Measurements from ENCODE around the gene MS4A10.
A peak's percentile ranks its signal among the peaks of the same experiment; 100 is the strongest.

Gene MS4A10

DNA sequence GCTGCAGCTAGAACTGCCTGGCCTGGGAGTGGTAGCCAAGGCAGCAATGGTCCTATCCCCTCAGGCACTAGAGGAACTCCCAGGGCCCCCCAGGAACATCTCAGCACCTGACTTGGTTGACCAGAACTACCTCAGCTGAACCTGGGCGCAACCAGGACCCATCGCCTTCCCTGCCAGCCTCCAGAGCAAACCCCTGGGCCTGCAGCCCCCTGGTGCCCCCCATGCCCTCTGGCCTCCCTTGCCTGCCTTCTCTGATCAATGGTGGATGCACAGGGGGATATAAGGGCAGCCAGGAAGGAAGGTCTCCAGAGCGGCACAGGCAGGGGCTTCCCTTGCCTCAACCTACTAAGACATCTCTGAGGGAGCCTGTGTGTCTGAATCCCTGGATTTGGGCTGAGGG is 13.5 kb downstream of the MS4A10 start:
- peak overlapping the region; percentile 56 for H3K4me2 ChIP-seq
- no peak for TF ChIP-seq Cebpa-rat (IDR thresholded peaks at IDR 0.05)
- H3K27me3 ChIP-seq = no peaks in the 10 kb centered on the region
- no peak overlapping the region for H3K4me3 ChIP-seq
- peaks cover 26% of the 10 kb centered on the region for H3K4me1 ChIP-seq
- no peaks in the 10 kb centered on the region for H4K20me1 ChIP-seq
- no peaks in the 10 kb centered on the region for H3K9me3 ChIP-seq
- no peak overlapping the region; the same call in 1 of the 2 replicates for H3K9ac ChIP-seq
- no peak overlapping the region for H3K27ac ChIP-seq
- H3K36me3 ChIP-seq = no peaks in the 10 kb centered on the region

DNA sequence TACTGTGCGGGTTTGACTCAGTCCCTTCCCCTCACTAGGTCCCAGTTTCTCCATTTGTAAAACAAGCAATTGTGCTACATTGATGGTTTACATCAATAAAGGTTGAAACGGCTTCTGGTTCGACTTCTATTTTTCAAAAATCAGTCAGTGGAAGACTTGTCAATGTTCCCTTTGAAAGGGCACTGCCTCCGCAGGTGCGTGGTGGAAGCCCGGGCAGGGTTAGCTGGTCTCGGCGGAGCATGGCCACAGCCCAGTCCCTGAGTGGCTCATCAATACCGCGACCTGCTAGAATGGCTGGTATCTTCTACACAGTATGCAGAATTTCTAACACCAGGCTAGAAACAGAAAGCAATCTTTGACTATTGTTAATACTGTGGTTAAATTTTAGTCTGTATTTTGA is 16.1 kb downstream of the MS4A10 start:
- TF ChIP-seq Cebpa-rat (IDR thresholded peaks at IDR 0.05) = no peak
- H3K27me3 ChIP-seq = no peaks in the 10 kb centered on the region
- no peak overlapping the region for H3K4me3 ChIP-seq
- H3K4me2 ChIP-seq = no peak overlapping the region
- H3K4me1 ChIP-seq = peaks cover 32% of the 10 kb centered on the region
- no peak overlapping the region for H3K9ac ChIP-seq
- H4K20me1 ChIP-seq = no peaks in the 10 kb centered on the region
- no peaks in the 10 kb centered on the region for H3K36me3 ChIP-seq
- no peak overlapping the region for H3K27ac ChIP-seq
- H3K9me3 ChIP-seq = no peaks in the 10 kb centered on the region

DNA sequence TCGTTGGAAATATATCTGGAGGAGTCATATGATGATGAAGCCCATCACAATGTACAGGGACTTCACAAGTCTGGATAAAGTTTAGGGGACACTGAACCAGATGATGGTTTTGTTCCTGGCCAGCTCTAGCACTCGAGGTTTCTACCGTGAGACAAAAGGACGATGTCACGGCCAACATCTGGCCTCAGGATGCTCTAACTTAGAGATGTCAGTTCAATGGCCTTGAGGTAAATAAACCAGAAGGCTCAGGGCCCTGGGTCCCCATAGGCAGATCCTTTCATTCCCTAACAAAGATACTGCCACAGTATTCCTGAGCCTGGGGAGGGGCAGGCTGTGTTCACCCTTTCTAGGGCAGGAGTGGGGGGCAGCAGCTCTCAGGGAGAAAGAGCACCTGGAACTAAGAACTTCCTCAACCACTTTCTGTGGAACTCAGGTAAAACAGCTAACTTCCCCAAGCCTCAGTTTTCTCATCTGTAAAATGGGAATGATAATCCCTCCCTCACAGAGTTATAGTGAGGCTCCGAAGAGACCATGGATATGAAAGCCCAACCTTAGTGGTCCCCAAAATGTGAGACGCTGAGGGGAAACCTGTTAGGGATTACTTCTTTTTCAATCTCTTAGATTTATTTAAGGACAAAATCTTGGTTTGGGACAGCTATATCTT is 18.3 kb downstream of the MS4A10 start:
- no peaks in the 10 kb centered on the region for H3K9me3 ChIP-seq
- no peaks in the 10 kb centered on the region for H3K36me3 ChIP-seq
- no peaks in the 10 kb centered on the region for H3K27me3 ChIP-seq
- no peak overlapping the region for H3K4me2 ChIP-seq
- TF ChIP-seq Cebpa-rat (IDR thresholded peaks at IDR 0.05) = no peak
- H4K20me1 ChIP-seq = no peaks in the 10 kb centered on the region
- H3K27ac ChIP-seq = no peak overlapping the region
- H3K9ac ChIP-seq = no peak overlapping the region
- no peak overlapping the region for H3K4me3 ChIP-seq
- peaks cover 45% of the 10 kb centered on the region for H3K4me1 ChIP-seq

DNA sequence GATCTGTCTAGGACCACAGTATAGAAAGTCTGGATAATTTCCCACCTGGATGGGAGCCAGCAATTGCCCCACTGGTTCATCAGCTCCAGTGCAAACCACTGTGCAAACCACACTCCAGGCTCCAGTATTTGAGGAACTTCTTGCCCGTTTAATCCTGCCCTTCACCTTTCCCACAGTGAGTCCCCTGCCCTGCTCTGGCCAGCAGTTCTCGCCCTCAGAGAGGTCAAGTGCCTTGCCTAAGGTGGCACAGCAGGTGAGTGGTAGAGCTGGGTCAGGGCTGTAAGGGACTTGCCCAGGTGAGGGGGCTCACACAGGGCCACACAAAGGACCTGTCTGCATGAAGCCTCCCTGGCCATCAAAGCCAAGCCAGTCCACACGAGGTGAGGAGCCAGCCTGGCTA is 24.1 kb downstream of the MS4A10 start:
- no peak overlapping the region for H3K4me3 ChIP-seq
- H3K27ac ChIP-seq = peak overlapping the region; percentile 18; the same call in 1 of the 2 replicates
- H3K27me3 ChIP-seq = no peaks in the 10 kb centered on the region
- no peak for TF ChIP-seq Cebpa-rat (IDR thresholded peaks at IDR 0.05)
- H3K4me1 ChIP-seq = peaks cover 54% of the 10 kb centered on the region
- no peak overlapping the region for H3K4me2 ChIP-seq
- no peaks in the 10 kb centered on the region for H3K36me3 ChIP-seq
- H3K9me3 ChIP-seq = peaks cover 21% of the 10 kb centered on the region
- H3K9ac ChIP-seq = no peak overlapping the region
- H4K20me1 ChIP-seq = no peaks in the 10 kb centered on the region

DNA sequence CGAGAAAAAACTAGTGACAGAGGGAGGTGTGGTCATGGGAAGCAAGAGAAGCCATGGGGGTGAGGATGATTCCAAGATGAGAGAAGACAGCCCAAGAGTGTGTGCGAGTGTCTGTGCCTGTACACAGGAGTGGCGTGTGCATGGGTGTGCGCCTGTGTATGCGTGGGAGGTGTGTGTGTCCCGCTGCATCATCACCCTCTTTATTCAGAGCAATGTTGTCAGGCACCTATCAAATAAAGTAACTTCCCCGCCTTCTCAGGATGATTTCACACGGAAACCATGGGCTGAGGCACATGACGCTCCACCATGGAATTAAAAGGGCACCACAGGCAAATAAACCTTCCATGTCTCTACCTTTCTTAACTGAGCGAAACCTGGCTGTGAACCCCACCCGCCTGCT is 24.6 kb downstream of the MS4A10 start:
- peak overlapping the region; percentile 18; the same call in 1 of the 2 replicates for H3K27ac ChIP-seq
- no peaks in the 10 kb centered on the region for H4K20me1 ChIP-seq
- H3K4me1 ChIP-seq = peaks cover 54% of the 10 kb centered on the region
- H3K36me3 ChIP-seq = no peaks in the 10 kb centered on the region
- no peak for TF ChIP-seq Cebpa-rat (IDR thresholded peaks at IDR 0.05)
- no peaks in the 10 kb centered on the region for H3K27me3 ChIP-seq
- H3K4me3 ChIP-seq = no peak overlapping the region
- H3K9me3 ChIP-seq = peaks cover 22% of the 10 kb centered on the region
- no peak overlapping the region for H3K4me2 ChIP-seq
- H3K9ac ChIP-seq = no peak overlapping the region

DNA sequence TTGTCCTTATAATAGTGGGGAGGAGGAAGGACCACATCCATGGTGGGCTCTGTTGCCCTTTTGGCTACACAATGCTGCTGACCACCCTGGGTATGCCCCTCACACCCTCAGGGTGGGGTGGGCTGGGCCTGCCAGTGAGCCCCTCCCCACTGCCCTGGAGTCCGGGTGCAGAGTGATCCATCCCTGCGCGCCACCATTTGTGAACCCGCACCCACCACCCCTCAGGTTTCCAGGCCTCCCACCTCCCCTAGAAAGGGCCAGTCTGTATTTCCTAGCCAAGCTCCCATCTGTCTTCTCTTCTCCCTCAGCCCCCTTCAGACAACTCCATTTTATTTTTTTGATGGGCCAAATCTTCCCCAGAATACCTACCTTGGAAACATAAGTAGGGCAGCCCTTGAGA is 25.0 kb downstream of the MS4A10 start:
- Histone ChIP-seq H3K4me2 (peak overlapping the region; percentile 84), H4K20me1 (no peaks in the 10 kb centered on the region), H3K27ac (peak overlapping the region; percentile 91; the same call in 1 of the 2 replicates), H3K4me3 (no peak overlapping the region), H3K9ac (peak overlapping the region; percentile 71; the same call in 1 of the 2 replicates), H3K27me3 (no peaks in the 10 kb centered on the region), H3K36me3 (no peaks in the 10 kb centered on the region), H3K9me3 (peaks cover 23% of the 10 kb centered on the region), H3K4me1 (peaks cover 54% of the 10 kb centered on the region)
- no peak for TF ChIP-seq Cebpa-rat (IDR thresholded peaks at IDR 0.05)

DNA sequence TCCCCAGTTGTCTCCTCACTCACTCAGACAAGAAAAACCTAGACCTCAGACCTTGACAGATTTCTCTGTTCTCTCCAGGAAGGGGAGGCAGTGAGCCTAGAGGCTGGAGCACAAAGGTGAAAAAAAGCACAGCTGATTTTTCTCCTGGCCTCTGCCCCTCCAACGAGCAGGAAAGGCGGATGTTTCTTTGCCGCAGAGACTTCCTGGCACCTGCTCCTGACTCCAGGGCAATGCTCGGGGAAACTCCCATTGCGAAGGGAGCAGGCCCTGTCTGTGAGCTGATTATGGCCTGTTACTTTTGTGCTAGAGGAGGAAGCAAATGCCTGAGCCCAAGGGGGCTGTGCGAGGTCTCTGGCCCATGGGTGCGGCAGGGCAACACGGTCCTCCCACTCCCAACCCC is 25.4 kb downstream of the MS4A10 start:
- Histone ChIP-seq H4K20me1 (no peaks in the 10 kb centered on the region), H3K36me3 (no peaks in the 10 kb centered on the region), H3K27ac (peak overlapping the region; percentile 91), H3K4me2 (peak overlapping the region; percentile 84), H3K4me1 (peaks cover 53% of the 10 kb centered on the region), H3K9me3 (peaks cover 27% of the 10 kb centered on the region), H3K27me3 (no peaks in the 10 kb centered on the region), H3K9ac (peak overlapping the region; percentile 71), H3K4me3 (no peak overlapping the region)
- no peak for TF ChIP-seq Cebpa-rat (IDR thresholded peaks at IDR 0.05)

DNA sequence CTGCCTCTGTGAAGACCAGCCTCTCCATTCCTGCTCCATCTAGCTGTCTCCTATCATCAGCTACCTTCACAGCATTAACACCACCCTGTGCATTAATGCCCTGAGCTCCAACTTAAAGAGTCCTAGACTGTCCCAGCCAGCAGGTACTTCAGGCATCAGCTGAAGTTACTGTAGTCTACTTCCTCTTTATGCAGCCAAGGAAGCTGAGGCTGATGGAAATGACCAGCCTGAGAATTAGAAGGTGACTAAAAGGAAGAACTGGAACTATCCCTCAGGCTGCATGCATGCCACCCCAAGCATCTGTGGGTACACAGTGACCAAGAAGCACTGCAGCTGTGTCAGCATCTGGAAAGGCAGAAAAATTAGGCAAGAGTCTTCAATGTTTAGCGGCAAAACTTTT is 28.2 kb downstream of the MS4A10 start:
- H3K9me3 ChIP-seq = peaks cover 44% of the 10 kb centered on the region
- peaks cover 30% of the 10 kb centered on the region for H3K4me1 ChIP-seq
- H3K4me2 ChIP-seq = no peak overlapping the region
- no peak overlapping the region for H3K9ac ChIP-seq
- no peak overlapping the region for H3K4me3 ChIP-seq
- no peaks in the 10 kb centered on the region for H3K27me3 ChIP-seq
- no peak overlapping the region for H3K27ac ChIP-seq
- H3K36me3 ChIP-seq = no peaks in the 10 kb centered on the region
- no peaks in the 10 kb centered on the region for H4K20me1 ChIP-seq
- no peak for TF ChIP-seq Cebpa-rat (IDR thresholded peaks at IDR 0.05)

DNA sequence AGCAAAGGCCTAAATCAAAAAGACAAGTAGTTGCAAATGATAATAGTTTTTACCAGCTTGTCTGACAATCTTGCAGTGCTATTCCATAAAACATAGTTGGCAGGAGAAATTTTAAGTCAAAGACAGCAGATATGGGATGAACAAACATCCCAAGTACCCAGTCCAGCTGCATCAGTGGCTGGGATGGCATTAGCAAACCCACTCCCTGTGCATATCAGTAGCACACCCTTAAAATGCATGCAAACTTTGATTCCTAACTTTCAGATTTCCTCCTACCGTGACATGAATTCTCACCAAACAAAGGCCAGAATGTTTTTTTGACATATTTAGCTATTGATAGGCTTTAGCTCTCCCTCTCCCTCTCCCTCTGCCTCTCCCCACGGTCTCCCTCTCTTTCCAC is 29.0 kb downstream of the MS4A10 start:
- no peak for TF ChIP-seq Cebpa-rat (IDR thresholded peaks at IDR 0.05)
- Histone ChIP-seq H3K4me3 (no peak overlapping the region), H3K9ac (no peak overlapping the region), H3K4me1 (peaks cover 28% of the 10 kb centered on the region), H3K4me2 (no peak overlapping the region), H3K27ac (no peak overlapping the region), H4K20me1 (no peaks in the 10 kb centered on the region), H3K36me3 (no peaks in the 10 kb centered on the region), H3K27me3 (no peaks in the 10 kb centered on the region), H3K9me3 (peaks cover 44% of the 10 kb centered on the region)

DNA sequence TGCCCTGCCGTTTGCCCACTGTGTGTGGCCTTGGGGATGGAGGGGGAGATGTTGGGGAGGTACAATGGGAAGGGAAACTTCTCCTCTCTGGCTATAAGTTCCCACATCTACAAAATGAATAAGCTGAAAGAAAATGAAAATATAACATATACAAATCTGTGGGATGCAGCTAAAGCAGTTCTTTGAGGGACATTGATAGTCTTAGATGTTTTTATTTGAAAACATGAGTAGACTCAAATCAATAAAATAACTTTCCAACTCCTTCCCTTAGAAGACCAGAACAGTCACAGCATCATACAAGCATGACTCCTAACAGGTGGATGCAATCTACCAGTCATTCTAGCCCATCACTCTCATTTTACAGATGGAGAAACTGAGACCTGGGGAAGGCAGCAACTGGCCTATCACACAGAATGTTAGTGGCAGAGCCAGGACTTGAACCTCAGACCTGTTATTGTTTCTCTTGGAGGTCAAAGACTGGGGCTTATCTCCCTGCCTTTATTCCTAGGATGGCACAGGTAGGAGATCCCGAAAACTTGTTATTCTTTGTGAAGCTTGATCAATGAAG is 31.5 kb downstream of the MS4A10 start:
- Histone ChIP-seq H3K27ac (no peak overlapping the region), H3K36me3 (no peaks in the 10 kb centered on the region), H3K9ac (no peak overlapping the region), H4K20me1 (no peaks in the 10 kb centered on the region), H3K9me3 (peaks cover 44% of the 10 kb centered on the region), H3K4me1 (peaks cover 8% of the 10 kb centered on the region), H3K4me3 (no peak overlapping the region), H3K27me3 (no peaks in the 10 kb centered on the region), H3K4me2 (no peak overlapping the region)
- TF ChIP-seq Cebpa-rat (IDR thresholded peaks at IDR 0.05) = no peak
